Osteoblast (primary cell): ENCODE data around the gene DENND5A. TPM values are rescaled to one million over a fixed set of nuclear protein-coding genes. Genes with fewer than 3 reads are reported as not detected.
A peak's percentile ranks its signal among the peaks of the same experiment; 100 is the strongest.
"Not testable (repeated sequence)": the region's sequence is repeated elsewhere in the genome, so short reads cannot be mapped to it uniquely, and the experiment has no call there.

ENCODE experiments used
- DNase-seq: peaks from one replicate; pipeline ENCODE4 v3.0.0; 2011; ENCODE audit warnings: low spot score, mixed read lengths; ENCODE audit not compliant: insufficient read length; ENCODE audit errors: missing footprints
- H2AFZ ChIP-seq: 2 replicates; pipeline ENCODE4 v1.6.0; 2011; ENCODE audit warnings: mild to moderate bottlenecking, low read length
- H3K27ac ChIP-seq: 2 replicates; pipeline ENCODE4 v1.5.1; 2011; ENCODE audit warnings: mild to moderate bottlenecking, low read depth, low read length, moderate library complexity
- H3K27me3 ChIP-seq: 2 replicates; pipeline ENCODE4 v1.6.0; 2012; ENCODE audit warnings: mild to moderate bottlenecking, control low read depth, inconsistent platforms, low read length, moderate library complexity; ENCODE audit not compliant: insufficient read depth
- H3K36me3 ChIP-seq: 2 replicates; pipeline ENCODE4 v1.5.1; 2011; ENCODE audit warnings: mild to moderate bottlenecking, low read length, control low read depth, moderate library complexity; ENCODE audit not compliant: insufficient read depth
- H3K4me1 ChIP-seq: 2 replicates; pipeline ENCODE4 v1.5.1; 2011; ENCODE audit warnings: mild to moderate bottlenecking, low read length, control low read depth, moderate library complexity; ENCODE audit not compliant: insufficient read depth
- H3K4me2 ChIP-seq: 2 replicates; pipeline ENCODE4 v1.6.0; 2011; ENCODE audit warnings: mild to moderate bottlenecking, low read length; ENCODE audit not compliant: insufficient read depth
- H3K4me3 ChIP-seq: fragments of 200-600 bp; sonication (generic); 3 replicates; pipeline ENCODE4 v1.5.1; 2012; ENCODE audit warnings: mild to moderate bottlenecking, low read length, inconsistent platforms; ENCODE audit not compliant: insufficient read depth
- H3K79me2 ChIP-seq: 2 replicates; pipeline ENCODE4 v1.6.0; 2012; ENCODE audit warnings: mild to moderate bottlenecking, low read length, control low read depth, inconsistent platforms; ENCODE audit not compliant: insufficient read depth
- H3K9me3 ChIP-seq: 2 replicates; pipeline ENCODE4 v1.5.1; 2011; ENCODE audit warnings: low read depth, low read length, control low read depth
- H4K20me1 ChIP-seq: 2 replicates; pipeline ENCODE4 v1.6.0; 2012; ENCODE audit warnings: mild to moderate bottlenecking, low read length, control low read depth; ENCODE audit not compliant: insufficient read depth
- CTCF ChIP-seq: IDR thresholded peaks from 2 replicates; pipeline ENCODE4 v1.5.1; 2011; ENCODE audit warnings: mild to moderate bottlenecking, low read depth, low read length, moderate library complexity; ENCODE audit errors: extremely low read depth
- total RNA-seq: library from RNA; depleted of rRNA; stranded (reverse); fragments of >200 nt; gene quantifications from 2 replicates; pipeline ENCODE4 v1.2.3, GENCODE V29; 2012

The DENND5A gene
- total RNA-seq, 1 donor = 183 TPM

DNA sequence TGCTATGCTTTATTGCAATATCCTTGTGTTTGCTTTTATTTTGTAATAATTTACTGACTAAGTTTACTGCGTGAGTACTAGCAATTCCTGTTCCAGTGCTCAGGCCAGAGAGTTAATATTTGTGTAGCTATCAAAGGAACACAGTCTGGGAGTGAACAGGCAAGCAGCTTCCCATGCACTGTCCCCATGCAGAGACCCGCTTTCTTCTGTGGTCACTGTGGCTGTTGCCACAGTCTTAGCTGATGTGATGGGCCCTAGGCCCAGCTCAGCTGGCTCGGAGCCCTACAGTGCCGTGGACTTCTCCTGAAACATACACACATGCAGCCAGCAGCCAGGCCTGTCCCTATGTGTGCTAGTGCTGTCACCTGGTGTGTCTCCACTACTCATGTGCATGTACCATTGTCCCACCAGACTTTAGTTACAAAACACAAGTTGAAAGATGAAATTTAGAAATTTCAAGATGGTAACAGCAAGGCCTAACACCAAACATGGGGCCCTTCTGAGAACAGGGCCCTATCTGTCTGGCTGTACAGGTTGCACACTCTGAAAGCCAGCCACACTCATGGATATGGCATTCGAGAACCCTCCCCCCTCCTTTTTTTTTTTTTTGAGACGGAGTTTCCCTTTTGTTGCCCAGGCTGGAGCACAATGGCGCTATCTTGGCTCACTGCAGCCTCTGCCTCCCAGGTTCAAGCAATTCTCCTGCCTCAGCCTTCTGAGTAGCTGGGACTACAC, 161.4 kb downstream of the DENND5A start:
- Histone ChIP-seq H4K20me1 (no peaks in the 10 kb centered on the region), H3K27me3 (no peaks in the 10 kb centered on the region), H3K4me3 (no peak overlapping the region), H3K36me3 (no peaks in the 10 kb centered on the region), H3K9me3 (no peaks in the 10 kb centered on the region), H3K4me1 (no peaks in the 10 kb centered on the region), H2AFZ (no peak overlapping the region), H3K4me2 (no peak overlapping the region), H3K79me2 (no peaks in the 10 kb centered on the region), H3K27ac (no peak overlapping the region)
- peak; percentile 4 for DNase-seq
- TF ChIP-seq CTCF = no peak

GRCh38 chr11:9099617-9100016, 165.5 kb downstream of the DENND5A start:
- Histone ChIP-seq H4K20me1 (no peaks in the 10 kb centered on the region), H3K36me3 (no peaks in the 10 kb centered on the region), H3K9me3 (no peaks in the 10 kb centered on the region), H3K4me2 (no peak overlapping the region), H3K27me3 (no peaks in the 10 kb centered on the region), H3K79me2 (no peaks in the 10 kb centered on the region), H2AFZ (no peak overlapping the region), H3K4me1 (no peaks in the 10 kb centered on the region), H3K4me3 (no peak overlapping the region), H3K27ac (no peak overlapping the region)
- DNase-seq = peak; percentile 39
- TF ChIP-seq CTCF = no peak

GRCh38 chr11:9098455-9098854, 166.7 kb downstream of the DENND5A start:
- H4K20me1 ChIP-seq, H3K36me3 ChIP-seq, H3K79me2 ChIP-seq, H3K9me3 ChIP-seq, H3K4me3 ChIP-seq, H2AFZ ChIP-seq, H3K27ac ChIP-seq, H3K4me1 ChIP-seq, H3K27me3 ChIP-seq, DNase-seq, H3K4me2 ChIP-seq: not testable (repeated sequence)

GRCh38 chr11:9097186-9097943, 167.8 kb downstream of the DENND5A start:
- H3K27me3 ChIP-seq, H3K36me3 ChIP-seq, H3K27ac ChIP-seq, H4K20me1 ChIP-seq, H2AFZ ChIP-seq, H3K9me3 ChIP-seq, H3K79me2 ChIP-seq, H3K4me2 ChIP-seq, DNase-seq, H3K4me1 ChIP-seq, H3K4me3 ChIP-seq: not testable (repeated sequence)

DNA sequence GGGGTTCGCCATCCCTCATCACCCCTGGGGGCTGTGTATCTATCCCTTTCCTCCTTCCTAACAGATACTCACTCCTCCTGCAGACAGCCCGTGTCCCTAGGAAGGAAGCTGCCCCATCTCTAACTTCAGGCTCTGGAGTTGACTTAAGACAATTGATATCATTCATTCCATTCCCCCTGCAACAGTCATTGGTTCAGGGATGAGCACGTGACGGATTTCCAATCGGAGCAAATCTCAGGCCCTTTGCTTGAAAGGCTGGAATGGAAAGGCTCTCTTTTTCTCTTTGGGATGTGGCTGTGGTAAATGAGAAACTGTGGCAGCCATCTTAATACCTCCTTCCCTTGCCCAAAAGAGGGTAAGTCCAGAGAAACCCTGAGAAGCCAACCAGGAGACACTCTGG, 168.7 kb downstream of the DENND5A start:
- H3K4me2 ChIP-seq = no peak overlapping the region
- no peaks in the 10 kb centered on the region for H3K79me2 ChIP-seq
- no peak overlapping the region for H3K4me3 ChIP-seq
- peaks cover 4% of the 10 kb centered on the region for H3K27me3 ChIP-seq
- no peak overlapping the region for H2AFZ ChIP-seq
- no peak for TF ChIP-seq CTCF
- no peaks in the 10 kb centered on the region for H4K20me1 ChIP-seq
- H3K4me1 ChIP-seq = peaks cover 4% of the 10 kb centered on the region
- no peaks in the 10 kb centered on the region for H3K36me3 ChIP-seq
- no peak for DNase-seq
- no peak overlapping the region for H3K27ac ChIP-seq
- no peaks in the 10 kb centered on the region for H3K9me3 ChIP-seq
